GM21528 (cell line): ENCODE results near the gene ZNF12.

Experiments
- ATAC-seq: cut with Tn5 transposase; IDR thresholded peaks from one replicate; pipeline ENCODE4 v1.9.1; 2021; ENCODE audit warnings: mild to moderate bottlenecking, moderate library complexity; ENCODE audit not compliant: unreplicated experiment, low FRiP score

ZNF12 gene

DNA sequence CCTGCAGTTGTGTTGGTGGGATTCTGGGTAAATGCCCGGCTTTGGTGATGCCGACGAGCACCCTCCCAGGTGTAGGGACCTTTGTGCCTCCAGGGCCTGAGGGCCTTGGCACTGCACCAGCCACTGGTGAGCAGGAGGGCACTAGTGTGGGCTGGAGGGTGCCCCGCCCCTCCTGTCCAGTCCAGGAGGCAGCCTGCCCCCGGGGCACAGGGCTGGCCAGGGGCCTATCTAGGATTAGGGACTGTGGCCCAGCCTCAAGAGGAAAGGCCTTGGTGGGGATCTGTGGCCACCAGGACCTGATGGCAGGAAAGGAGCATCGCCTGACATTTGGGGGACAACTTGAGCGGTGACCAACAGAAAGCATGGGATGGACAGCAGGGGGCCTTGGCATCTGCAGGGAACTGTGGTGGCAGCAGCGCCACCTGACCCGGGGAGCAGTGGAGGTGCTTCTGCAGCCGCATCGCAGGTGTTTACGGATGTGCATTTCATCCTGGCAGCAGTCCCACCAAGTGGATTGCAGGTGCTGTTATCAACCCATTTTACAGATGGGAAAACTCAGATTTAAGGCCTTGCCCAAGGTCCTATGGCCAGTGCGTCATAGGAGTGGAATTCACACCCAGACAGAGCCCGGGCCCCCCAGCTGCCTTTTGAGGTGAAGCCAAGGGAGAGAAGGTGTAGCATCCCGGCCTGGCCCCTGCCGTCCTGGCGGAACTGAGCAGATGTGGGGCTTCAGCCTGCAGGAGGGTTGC, 58.5 kb downstream of the ZNF12 start:
- no peak for ATAC-seq

DNA sequence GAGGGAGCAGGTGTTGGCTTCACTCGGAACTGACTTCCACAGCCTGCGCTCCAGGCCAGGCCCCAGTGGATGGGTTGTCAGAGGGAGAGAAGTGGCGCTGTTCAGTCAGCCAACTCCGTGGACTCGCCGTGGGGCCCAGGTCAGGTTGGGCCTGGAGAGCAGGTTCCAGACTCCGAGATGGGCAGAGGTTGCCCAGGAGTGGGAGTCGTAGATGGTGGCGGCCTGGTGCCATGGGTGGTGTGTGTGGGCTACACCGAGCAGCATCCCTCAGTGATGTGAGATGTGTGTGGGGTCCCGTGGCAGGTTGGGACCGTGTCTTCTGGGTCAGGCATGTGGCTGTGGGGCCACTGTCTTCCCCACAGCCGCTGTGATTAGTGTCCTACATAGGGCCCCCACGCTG, 59.2 kb downstream of the ZNF12 start:
- ATAC-seq = no peak

DNA sequence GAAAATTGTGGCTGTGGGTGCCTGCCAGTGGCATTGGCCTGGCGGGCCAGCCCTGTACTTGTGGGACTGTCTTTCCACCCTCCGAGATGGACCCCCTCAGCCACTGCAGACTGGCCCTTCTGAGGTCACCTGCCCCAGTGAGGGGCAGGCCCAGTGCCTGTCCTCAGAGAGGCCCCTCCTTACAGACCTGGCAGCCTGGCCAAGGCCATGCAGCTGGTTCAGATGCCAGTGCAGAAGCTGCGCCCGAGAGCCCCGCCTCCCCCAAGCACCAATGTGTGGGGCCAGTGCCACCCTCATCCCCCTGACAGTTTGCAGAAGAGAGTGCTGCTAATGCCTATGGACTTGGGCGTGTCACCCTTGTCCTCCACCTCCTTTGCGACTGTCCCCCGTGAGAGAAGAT, 59.7 kb downstream of the ZNF12 start:
- ATAC-seq = no peak

DNA sequence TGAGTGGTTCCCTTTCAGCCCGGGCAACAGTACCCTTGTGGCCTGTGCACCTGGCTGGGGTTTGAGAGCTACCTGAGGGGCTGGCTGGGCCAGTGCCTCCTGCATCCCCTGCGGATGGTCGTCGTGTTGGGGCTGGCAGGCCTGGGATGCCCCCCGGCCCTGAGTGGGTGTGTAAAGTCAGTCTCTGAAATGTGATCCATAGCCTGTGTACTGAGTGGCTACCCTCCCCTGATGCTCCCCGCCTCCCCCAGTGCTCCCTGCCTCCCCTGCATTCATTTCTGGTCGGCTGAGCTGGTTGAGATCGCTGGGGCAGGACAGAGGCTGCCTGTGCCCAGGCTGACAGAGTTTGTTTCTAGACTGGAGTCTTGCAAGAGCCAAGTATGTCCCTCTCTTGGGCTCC, 60.3 kb downstream of the ZNF12 start:
- ATAC-seq = no peak

DNA sequence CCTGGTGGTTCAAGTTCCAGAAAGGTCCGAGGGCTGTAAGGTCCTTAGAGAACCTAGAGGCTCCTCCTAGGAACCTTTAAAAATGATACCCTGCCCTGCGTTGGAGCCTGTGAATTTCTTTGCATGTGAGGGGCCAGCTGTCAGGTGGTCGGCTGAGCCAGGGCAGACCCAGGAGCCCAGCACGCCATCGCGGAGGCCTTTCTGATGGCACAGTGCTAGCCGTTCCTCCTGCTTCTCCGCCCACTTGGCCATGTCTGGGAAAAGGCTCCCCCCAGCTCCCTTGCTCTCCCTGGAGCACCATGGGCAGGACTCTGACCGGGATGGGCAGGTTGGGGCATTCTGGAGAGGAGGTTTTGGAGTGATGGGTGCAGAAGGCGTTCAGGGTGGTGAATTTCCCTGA, 62.0 kb downstream of the ZNF12 start:
- no peak for ATAC-seq

DNA sequence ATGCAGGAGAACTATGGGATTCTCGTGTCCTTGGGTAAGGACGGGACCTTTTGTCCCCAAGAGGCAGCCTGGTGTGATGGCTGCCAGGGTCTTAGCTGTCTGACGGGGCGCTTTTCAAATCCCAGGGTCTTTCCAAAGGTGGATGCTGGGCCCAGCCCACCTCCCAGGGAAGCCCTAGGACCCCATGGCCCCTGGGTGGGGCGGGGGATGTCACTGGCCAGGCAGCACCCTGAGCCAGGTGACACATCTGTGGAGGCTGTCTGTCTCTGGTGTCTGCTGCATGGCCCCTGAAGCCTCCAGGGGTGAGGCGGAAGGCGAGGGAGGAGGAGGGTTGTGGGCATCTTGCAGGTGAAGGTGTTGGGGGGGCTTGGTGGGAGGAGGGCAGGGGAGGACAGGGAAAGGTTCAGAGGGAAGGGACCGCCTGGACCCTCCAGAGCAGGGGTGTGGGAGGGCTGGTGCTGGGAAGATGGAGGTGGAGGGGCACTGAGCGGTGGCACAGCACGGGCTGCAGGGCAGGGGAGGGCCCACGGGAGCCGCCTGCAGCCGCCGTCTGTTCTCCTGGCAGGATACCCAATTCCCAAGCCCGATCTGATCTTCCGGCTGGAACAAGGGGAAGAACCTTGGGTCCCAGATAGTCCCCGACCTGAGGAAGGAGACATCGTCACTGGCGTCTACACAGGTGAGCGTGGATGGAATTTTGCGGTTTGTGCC, 62.7 kb downstream of the ZNF12 start:
- ATAC-seq = no peak

DNA sequence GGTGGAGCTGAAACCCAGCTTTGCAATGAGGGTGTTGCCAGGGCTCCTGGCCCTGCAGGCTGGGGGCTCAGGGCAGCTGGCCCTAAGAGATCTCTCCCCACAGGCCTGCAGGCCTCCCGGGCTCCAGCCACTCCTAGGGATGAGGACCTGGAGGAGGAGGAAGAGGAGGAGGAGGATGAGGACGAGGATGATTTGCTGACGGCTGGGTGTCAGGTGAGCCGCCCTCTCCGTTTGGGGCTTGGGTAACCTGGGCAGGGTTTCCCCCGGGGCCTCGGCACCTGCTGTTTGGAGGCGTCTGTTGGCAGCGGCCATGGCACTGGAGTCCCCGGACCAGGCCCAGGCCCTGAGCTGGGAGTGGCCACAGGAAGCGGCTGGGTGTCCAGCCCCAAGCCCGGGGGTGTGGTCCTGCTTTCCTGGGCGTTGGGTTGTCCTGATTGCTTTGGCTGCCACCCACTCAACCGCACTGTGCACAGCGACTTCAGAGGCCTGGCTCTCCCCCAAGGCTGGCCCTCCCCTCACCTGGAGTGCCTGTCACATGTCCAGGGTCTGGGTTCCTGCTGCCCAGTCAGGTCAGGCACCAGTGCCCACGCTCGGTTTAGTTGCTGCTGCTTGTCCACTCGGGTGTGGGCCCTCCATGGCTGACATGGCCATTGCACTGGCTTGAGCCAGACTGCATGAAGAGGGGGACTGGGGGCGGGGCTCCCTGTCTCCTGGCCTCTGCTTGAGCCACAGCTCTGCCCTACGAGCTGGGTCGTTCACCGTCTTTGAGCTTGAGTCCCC, 63.7 kb downstream of the ZNF12 start:
- no peak for ATAC-seq

GRCh38 chr7:6642239-6642839, 64.4 kb downstream of the ZNF12 start:
- no peak for ATAC-seq

DNA sequence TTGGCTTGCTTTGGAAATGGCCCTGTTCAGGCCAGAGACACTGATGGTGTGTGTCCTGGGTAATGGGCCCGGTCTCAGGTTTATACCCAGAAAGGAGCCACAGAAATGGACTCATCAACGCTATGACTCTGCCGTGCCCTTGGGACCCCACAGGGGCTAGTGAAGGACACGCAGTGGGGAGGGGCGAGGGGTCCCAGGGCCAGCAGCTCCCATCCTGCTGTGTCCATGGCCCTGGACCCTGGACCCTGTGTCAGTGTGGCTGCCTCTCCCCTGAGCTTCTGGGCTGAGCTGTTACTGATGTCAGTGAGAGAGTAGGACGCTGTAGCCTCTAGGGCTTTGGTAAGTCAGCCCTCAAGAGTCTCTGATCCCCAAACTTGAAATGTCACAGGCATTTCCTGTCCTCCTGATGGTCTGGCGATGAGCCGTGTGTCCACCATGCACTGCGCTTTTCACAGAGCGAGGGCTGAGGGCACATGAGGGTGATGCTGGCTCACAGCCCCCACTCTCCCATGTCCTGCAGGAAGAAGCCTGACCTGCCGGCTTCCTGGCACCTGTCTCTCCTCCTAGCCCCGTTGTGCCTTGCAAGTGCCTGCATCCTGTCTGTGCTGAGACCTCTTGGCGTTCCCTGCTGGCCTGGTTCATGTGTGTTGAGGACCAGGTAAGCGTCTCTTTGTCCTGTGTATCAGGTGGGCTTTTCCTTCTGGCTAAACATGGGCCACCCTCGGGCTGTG, 65.3 kb downstream of the ZNF12 start:
- no peak for ATAC-seq

DNA sequence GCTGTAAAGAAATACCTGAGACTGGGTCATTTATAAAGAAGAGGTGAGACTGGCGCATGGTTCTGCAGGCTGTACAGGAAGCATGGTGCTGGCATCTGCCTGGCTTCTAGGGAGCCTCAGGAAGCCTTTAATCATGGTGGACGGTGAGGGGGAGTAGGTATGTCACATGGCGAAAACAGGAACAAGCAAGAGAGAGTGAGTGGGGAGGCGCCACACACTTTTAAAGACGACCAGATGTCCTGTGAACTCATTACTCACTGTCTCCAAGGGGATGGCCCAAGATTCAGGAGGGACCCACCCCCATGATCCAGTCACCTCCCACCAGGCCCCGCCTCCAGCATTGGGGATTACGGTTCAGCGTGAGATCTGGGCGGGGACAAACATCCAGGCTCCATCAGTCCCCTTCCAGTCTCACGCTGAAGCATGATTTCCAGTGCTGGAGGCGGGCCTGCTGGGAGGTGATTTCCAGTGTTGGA, 66.5 kb downstream of the ZNF12 start:
- ATAC-seq = no peak

GRCh38 chr7:6639627-6640026, 67.1 kb downstream of the ZNF12 start:
- no peak for ATAC-seq

- ATAC-seq = no peak
Observed at GRCh38 chr7:6639032-6639431, 67.7 kb downstream of the ZNF12 start.
